HG03520 (cell line): ENCODE measurements around the gene TM4SF1.
"Not testable (repeated sequence)": the region's sequence is repeated elsewhere in the genome, so short reads cannot be mapped to it uniquely, and the experiment has no call there.

Experiments used
- ATAC-seq: cut with Tn5 transposase; IDR thresholded peaks from one replicate; pipeline ENCODE4 v1.9.1; 2021; ENCODE audit warnings: mild to moderate bottlenecking, moderate library complexity; ENCODE audit not compliant: unreplicated experiment

TM4SF1 gene

DNA sequence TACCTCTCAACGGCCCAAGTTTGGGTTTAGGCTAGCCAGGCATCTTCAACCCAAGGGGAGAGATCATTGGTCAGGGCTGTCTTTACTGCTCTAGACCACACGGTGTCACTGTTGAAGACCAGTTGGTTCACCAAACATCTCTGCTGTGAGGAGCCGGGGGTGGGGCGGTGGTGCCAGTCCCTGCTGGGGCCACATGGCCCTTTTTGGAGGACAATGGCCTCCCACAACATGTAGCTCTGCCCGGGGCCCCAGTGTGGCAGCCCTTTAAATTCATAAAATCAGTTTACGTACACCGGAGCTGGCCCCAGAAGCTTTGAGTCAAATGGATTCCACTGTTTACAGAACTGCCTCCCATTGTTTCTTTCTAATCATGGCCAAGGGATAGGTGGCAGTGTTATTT, 24.9 kb downstream of the TM4SF1 start:
- peak; percentile 92 for ATAC-seq

DNA sequence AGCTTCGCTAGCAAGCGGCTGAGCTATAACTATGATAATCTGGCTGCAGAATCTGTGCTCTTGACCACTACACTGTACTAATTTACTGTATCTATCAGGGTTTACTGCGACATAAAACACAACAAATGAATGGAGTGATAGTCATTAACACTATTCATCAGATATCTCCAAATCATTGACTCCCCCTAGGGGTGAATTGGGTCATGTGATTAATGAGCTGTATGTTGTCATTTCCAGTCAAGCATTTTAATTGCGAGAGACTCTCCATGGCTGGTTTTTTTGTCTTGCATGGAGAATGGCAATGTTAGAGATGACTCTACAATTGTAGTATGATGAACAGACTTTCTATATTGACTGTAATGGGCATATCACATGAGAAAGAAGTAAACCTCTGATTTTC, 33.5 kb downstream of the TM4SF1 start:
- ATAC-seq: no peak

DNA sequence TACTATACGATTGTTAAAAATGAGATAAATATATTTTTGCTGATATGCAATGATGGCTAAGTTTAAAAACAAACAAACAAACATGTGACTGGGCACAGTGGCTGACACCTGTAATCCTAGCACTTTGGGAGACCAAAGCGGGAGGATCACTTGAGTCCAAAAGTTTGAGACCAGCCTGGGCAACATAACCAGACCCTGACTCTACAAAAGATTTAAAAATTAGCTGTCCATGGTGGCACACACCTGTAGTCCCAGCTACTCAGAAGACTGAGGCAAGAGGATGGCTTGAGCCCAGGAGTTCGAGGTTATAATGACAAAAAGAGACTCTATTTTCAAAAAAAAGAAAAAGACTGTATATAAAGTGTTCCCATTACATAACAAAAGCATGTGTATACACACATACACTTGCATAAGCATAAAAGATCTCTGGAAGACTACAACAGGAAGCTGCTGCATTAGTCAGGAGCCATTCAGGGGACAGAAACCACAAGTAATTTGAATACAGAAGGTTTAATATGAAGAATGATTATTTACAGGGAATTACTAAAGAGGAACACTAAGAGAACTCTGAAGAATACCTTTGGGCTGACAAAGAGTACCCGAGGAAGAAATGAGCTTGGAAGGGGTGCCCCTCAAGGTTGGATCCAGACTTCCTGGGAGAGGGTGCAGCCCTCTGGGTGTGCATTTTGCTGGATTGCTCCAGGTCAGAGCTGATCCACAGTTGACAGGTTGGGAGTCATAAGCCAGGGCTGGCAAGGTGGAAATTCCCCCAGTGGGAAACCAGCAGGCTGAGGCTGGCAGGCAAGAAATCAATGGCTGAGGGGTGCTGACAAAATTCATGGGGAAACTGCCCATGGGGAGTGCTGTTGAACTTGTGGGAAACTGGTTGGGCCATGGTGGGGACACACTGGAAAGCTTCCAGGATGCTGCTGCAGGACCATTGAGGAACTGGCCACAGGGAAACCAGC, 34.8 kb downstream of the TM4SF1 start:
- no peak for ATAC-seq

DNA sequence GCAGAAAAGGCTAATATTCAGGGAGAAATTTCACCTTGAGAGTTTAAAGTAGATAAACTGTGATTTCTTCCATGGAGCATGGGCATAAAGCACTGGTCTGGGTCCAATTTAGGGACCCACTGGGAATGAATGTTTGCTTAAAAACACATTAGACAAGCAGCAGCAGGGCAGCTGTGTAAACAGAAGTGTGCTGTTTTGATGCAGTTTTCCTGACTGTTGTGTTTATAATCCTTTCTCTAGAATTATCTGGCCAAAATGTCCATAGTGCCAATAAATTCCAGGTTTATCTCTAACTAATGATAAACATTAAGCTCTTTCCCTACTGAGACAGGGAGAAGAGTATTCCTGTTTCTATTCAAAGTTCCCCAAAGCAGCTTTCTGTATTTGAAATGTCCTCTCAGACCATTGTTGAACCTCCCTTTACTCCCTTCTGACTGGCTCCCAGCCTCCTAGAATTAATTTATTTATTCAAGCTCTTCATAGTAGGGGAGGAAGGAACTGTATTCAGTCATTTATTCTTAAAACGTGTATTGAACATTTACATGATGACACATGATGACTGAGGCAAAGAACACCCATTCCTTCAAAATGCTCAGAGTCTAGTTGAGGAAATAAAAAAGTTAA, 37.0 kb downstream of the TM4SF1 start:
- ATAC-seq: no peak

DNA sequence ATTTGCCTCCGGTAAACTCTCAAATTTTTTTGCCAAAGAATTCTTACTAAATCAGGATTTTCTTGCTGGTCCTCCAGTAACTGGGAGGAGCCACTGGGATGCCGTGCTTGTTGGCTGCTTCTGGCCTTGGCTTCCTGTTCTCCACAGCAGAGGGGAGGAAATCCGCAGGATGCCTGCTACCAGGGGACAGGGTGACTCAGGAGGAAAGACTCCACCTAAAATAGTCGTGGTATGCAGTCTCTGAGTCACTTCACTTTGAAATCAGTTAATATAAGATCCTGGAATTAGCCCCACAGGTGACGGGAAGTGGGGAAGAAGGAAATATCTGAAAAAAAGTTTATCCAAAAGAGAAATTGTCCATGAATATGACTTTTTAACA, 37.5 kb downstream of the TM4SF1 start:
- ATAC-seq: no peak

DNA sequence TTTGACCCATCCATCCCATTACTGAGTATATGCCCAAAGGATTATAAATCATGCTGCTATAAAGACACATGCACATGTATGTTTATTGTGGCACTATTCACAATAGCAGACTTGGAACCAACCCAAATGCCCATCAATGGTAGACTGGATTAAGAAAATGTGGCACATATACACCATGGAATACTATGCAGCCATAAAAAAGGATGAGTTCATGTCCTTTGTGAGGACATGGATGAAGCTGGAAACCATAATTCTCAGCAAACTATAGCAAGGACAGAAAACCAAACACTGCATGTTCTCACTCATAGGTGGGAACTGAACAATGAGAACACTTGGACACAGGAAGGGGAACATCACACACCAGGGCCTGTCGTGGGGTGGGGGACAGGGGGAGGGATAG, 40.0 kb downstream of the TM4SF1 start:
- ATAC-seq: not testable (repeated sequence)

DNA sequence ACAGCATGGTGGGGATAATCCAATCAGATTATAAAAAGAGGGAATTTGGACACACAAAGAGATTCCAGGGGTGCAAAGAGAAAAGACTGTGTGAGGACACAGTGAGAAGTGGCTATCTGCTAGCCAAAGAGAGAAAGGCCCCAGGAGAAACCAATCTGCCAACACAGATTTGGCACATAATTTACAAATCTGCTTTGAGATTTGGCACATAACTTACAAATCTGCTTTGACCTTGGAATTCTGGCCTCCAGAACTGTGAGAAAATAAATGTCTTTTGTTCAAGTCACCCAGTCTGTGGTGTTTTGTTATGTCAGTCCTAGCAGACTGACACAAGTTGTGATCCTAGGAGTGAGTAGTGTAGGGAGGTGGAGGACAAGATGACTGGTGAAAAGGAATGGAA, 40.5 kb downstream of the TM4SF1 start:
- no peak for ATAC-seq

DNA sequence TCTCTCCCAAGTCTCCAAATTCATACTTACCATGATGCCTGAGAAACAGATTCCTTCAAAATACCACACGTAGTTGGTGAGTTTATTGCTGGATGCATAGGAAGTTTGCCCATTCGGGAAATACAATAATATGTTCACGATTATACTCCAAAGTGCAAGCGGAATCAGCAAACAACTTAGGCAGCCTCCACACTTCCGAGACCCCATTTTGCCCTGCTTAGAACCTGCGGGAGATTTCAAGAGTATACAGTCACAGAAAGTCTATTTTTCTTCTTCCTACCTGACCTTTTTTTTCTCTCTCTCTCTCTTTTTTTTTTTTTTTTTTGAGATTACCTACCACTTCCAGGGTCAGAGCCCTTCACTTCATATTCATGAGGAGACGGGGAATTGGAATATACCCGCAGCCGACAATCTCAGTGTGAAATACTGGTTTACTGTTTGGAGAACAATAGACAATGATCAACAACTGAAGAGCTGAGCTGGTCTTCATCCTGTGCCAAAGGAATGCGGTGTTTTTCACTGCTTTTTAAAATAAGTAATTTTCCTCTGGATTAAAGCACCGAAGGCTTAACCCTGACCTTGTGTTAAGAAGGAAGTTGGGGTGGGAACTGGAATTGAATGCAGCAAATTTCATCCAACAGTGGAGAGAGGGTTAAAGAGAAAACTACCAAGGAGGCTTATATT, 44.1 kb downstream of the TM4SF1 start, which contains the start of gene TM4SF18:
TM4SF18 (minus strand) TSS at position 461 of the 684 bp plus-strand sequence; CDS start at position 207, 254 bp downstream.
- no peak for ATAC-seq

DNA sequence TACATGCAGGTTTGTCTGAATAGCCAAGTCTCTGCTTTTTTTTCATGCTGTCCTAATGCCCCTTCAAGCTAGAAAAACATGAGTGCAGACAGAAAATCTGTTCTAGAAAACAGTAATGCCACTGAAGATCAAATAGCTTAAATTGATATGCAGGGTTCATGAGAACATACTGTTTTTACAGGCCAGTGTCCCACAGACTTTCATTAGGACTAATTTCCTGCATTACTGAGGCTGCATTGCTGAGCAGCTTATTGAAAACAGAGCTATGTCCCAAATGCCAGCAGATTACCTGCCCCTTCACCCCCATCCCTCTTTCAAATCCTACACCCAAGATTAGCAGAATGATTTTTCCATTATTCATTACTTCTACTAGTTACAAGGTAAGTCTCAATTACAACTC, 44.7 kb downstream of the TM4SF1 start:
- no peak for ATAC-seq

DNA sequence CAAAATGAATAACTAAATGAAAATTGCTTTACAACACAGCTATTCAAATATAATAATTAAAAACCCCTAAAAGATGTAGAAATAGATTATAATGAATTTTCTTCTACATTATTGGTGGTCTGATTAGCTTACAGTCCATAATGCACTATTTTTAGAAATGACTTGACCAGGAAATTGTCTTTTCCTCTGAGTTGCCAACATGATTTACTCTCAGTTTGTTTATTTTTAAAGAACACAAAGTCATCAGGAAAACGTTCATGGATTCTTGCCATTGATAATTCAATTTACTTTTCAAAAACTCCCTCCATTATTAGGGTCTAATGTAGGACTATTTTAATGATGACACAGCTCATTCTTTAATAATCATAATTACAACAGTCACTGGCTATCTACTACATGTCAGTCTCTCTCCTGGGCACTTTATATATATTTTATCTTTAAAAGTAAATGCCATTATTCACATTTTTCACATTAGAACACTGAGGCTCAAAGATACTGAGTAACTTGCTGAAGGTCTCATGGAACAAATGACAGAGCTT, 45.2 kb downstream of the TM4SF1 start:
- no peak for ATAC-seq

DNA sequence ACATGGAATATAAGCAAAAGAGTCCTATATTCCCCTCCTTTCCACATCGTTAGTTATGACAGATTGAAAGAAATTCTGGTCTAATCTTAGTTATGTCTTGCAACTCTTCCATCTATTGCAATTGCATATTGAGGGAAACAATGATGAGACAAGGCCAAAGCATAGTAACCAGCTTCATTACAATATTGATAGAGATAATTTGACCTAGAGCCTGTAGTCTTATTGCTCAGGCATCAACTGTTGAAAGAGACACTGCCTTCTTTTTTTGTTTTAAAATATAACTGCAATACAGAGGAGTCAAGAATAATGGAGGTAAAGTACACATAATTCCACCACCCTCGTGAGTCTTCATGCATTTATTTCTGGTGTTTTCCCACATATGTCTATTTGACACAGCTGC, 46.1 kb downstream of the TM4SF1 start:
- no peak for ATAC-seq

DNA sequence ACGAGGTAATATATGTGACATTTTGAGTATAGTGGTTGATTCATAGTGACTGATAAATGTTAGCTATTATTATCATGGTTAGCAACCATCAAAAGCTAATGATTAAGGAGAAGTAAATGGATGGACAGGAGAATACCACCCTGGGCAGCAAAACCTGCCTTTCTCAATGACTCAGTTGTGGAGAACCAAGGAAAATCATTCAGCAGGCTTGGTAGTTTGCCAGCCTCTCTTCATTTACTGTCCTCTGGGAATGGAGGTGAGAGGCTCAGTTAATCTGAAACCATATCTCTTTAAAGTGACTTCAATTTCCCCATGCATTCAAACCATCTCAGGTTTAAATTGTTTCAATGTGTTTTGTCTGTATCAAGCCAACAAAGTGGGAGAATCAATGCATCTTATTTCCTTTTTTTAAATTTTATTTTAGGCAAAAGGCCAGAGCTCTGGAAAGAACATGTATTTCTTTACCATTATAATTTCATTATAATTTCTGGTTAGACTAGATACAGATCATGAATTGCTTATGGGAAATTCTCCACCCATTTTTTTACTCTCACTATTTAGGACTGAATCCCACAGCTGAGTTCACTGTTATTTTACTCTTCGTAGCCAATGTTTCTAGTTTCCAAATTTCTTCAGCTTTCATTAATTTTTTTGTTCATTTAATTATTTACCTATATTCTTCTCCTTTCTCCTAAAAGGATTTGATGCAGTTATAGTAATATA, 46.7 kb downstream of the TM4SF1 start:
- ATAC-seq: no peak

DNA sequence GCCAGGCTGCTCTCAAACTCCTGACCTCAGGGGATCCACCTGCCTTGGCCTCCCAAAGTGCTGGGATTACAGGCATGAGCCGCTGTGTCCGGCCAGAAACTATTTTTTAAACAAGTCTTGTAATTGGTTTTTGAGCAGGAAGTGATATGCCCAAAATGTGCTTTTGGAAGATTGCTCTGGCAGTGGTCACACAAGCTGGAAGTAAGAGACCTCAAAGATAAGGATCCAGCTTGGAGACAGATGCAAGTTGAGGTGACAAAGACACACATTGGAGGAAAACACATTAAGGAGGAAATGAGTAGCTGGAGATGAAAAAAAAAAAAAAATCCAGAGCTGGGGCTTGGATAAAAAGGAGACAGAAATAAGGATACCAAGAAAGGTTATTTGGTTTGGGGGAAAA, 50.3 kb downstream of the TM4SF1 start:
- no peak for ATAC-seq

DNA sequence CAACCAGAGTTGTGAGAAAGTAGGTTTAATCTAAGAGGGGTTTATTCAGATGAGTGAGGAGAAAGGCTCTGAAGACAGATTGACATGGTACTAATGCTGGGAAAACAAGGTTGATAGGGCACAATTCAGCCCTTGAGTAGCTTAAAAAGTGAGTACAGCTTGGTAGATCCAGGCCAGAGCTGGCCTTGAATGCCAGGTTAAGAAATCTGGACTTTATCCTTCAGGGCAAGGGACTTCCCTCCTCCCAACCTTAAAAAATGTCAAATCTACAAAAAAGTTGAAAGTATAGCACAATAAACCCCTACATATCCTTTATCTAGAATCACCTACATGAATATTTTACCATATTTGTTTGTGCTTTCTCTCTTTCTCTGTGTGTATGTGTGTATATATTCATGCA, 51.9 kb downstream of the TM4SF1 start:
- ATAC-seq: no peak

DNA sequence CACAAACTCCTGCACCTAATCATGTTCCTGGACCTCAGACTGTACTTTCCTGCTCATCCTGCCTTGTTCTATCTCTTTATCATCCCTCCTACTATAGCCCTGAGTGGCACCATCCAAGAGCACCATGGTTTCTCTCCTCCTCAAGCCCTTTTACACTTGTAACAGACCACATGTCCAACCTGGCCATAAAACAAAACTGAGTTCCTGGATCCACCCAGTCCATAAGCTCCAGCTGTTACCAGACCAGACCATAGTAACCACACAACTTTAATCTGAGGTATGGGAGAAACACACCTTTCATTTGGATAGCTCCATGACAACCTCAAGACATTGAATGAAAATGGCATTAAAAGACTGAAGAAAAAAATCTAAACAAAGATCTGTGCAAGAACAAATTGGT, 53.1 kb downstream of the TM4SF1 start:
- ATAC-seq: no peak

DNA sequence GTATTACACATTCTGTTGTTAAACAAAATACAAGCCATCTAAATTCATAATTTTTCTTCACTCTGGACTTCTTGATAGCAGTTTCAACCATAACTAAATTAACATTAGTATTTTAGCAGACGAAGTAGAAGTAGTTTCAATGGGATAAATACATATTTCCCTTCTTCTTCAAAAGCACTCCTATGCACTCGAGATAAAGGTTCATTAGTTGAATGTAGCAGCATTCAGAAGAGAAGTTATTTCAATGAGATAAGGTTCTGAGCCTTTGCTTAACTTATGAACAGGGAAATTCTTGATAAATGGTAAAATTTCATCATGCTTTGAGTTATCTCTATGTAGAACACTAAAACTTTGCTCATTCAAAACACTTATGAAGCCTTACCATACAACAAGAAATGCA, 55.8 kb downstream of the TM4SF1 start:
- no peak for ATAC-seq

DNA sequence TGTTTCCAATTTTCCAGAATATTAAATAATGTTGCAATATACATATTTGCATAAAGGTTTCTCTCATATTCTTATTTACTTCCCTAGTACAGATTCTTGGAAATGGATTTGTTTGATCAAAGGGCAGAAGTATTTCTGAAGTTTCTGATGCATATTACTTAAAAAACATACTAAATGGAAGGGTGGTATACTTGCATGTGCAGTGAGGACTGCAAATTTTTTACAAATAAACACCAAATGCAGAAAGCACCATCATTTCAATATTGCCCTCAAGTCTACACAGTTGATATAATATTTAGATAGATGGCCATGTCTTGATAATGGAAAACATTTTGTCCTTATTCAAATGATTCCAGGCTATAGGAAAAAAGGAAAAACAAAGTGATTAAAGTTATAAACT, 56.3 kb downstream of the TM4SF1 start:
- ATAC-seq: no peak

DNA sequence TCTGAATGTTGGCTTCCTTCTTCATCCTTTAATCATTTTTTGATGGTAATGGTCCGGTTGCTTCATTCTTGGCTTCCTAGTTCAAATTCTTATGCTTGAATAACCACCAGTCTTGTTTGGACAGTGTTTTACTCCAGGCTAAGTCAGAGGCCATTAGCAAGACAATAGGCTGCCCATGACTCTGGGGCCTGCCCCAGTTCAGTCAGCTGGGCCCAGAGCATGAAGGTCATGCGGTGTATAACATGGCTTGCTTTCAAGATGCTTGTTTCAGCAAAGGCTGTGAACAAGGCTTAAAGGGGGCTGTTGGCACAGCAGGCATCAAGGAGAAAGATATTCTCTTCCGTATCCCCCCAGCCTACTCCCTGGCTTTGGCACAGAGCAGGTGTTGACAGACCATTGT, 57.7 kb downstream of the TM4SF1 start:
- ATAC-seq: no peak
